Measurements from ENCODE around the gene PBX3. TPM values are rescaled to one million over a fixed set of nuclear protein-coding genes. Genes with fewer than 3 reads are reported as not detected.

PBX3 gene
- total and polyA plus RNA-seq, 2 of the 13 experiments (the other 11 are each of a cell fraction or from before 2014, with no cell fraction given), result 6.0 to 11.2 TPM

GRCh38 chr9:125747765-125748445 lies 732 bp downstream of the PBX3 start (continued):
- no peak for TF ChIP-seq ZBTB26 (CRISPR knock-in tag; IDR thresholded peaks at IDR 0.05; ENCODE audit: borderline replicate concordance)
- TF ChIP-seq KAT8 (CRISPR knock-in tag; IDR thresholded peaks at IDR 0.05), result no peak
- no peak for TF ChIP-seq EP300 (IDR thresholded peaks at IDR 0.05; ENCODE audit: low read depth in 2 of 2, low read length in 2 of 2)
- no peak for TF ChIP-seq EP300 (CRISPR knock-in tag; IDR thresholded peaks at IDR 0.05; ENCODE audit: borderline replicate concordance)
- no peak for TF ChIP-seq ZNF251 (CRISPR knock-in tag; IDR thresholded peaks at IDR 0.05)
- no peak for TF ChIP-seq ZNF773 (CRISPR knock-in tag; IDR thresholded peaks at IDR 0.05; ENCODE audit: borderline replicate concordance)
- no peak for TF ChIP-seq ZFP41 (CRISPR knock-in tag; IDR thresholded peaks at IDR 0.05; ENCODE audit: borderline replicate concordance)
- TF ChIP-seq PBX2 (CRISPR knock-in tag; IDR thresholded peaks at IDR 0.05), result no peak
- no peak for TF ChIP-seq ZNF543 (CRISPR knock-in tag; IDR thresholded peaks at IDR 0.05)
- TF ChIP-seq ZEB1 (IDR thresholded peaks at IDR 0.05; ENCODE audit: insufficient replicate concordance, low read depth), result no peak
- TF ChIP-seq ZNF337 (CRISPR knock-in tag; IDR thresholded peaks at IDR 0.05; ENCODE audit: borderline replicate concordance, low read depth), result no peak
- no peak for TF ChIP-seq ZNF326 (CRISPR knock-in tag; IDR thresholded peaks at IDR 0.05; ENCODE audit: borderline replicate concordance)
- no peak for TF ChIP-seq DZIP1 (CRISPR knock-in tag; IDR thresholded peaks at IDR 0.05)
- peak; percentile 37; the same call in 1 of the 2 replicates for TF ChIP-seq BORCS8-MEF2B (CRISPR knock-in tag; IDR thresholded peaks at IDR 0.05)
- TF ChIP-seq ZNF558 (CRISPR knock-in tag; IDR thresholded peaks at IDR 0.05; ENCODE audit: borderline replicate concordance), result no peak
- TF ChIP-seq TMF1 (CRISPR knock-in tag; IDR thresholded peaks at IDR 0.05; ENCODE audit: low read depth), result no peak
- TF ChIP-seq CENPX (CRISPR knock-in tag; IDR thresholded peaks at IDR 0.05), result no peak
- no peak for TF ChIP-seq RFX3 (CRISPR knock-in tag; IDR thresholded peaks at IDR 0.05)
- TF ChIP-seq SAFB2 (CRISPR knock-in tag; IDR thresholded peaks at IDR 0.05; ENCODE audit: borderline replicate concordance, low read depth), result no peak
- no peak for TF ChIP-seq NBN (conservative IDR thresholded peaks at IDR 0.05)
- TF ChIP-seq JUND (CRISPR knock-in tag; IDR thresholded peaks at IDR 0.05), result no peak
- TF ChIP-seq ZBTB37 (CRISPR knock-in tag; IDR thresholded peaks at IDR 0.05), result no peak
- TF ChIP-seq ATAD3A (CRISPR knock-in tag; IDR thresholded peaks at IDR 0.05), result no peak
- no peak for TF ChIP-seq YY1 (IDR thresholded peaks at IDR 0.05; ENCODE audit: insufficient read depth, insufficient replicate concordance, low read depth, low read length)
- no peak for TF ChIP-seq FOXK2 (IDR thresholded peaks at IDR 0.05)

Measured in HepG2 (cell line).